ACC112 (cell line): ENCODE data around the gene TMEM87B.

Experiments
- H2AFZ ChIP-seq: fragments of 200-600 bp; sonication (generic); one replicate; pipeline ENCODE4 v1.6.0; 2017; ENCODE audit warnings: antibody characterized with exemption, low read length; ENCODE audit not compliant: unreplicated experiment
- H3K27ac ChIP-seq: fragments of 200-600 bp; sonication (generic); 2 replicates; pipeline ENCODE4 v1.5.1; 2014; ENCODE audit warnings: low read depth, mild to moderate bottlenecking, antibody characterized with exemption, low read length, moderate library complexity
- H3K27me3 ChIP-seq: fragments of 200-600 bp; sonication (generic); 2 replicates; pipeline ENCODE4 v1.6.1; 2014; ENCODE audit warnings: mild to moderate bottlenecking, antibody characterized with exemption, low read length, moderate library complexity, mixed read lengths; ENCODE audit not compliant: insufficient read depth
- H3K36me3 ChIP-seq: fragments of 200-600 bp; sonication (generic); 2 replicates; pipeline ENCODE4 v1.6.1; 2016; ENCODE audit warnings: mild to moderate bottlenecking, antibody characterized with exemption, low read length, moderate library complexity, mixed read lengths; ENCODE audit not compliant: insufficient read depth
- H3K4me1 ChIP-seq: fragments of 200-600 bp; sonication (generic); one replicate; pipeline ENCODE4 v1.6.1; 2016; ENCODE audit warnings: low read length, mixed read lengths; ENCODE audit not compliant: insufficient read depth, unreplicated experiment, control insufficient read depth
- H3K4me3 ChIP-seq: fragments of 200-600 bp; sonication (generic); 2 replicates; pipeline ENCODE4 v1.5.1; 2014; ENCODE audit warnings: mild to moderate bottlenecking, low read depth, low read length
- H3K79me2 ChIP-seq: fragments of 200-600 bp; sonication (generic); one replicate; pipeline ENCODE4 v1.6.0; 2016; ENCODE audit warnings: low read length; ENCODE audit not compliant: control insufficient read depth, unreplicated experiment, insufficient read depth

The TMEM87B gene

GRCh38 chr2:112048887-112049286 is 6.2 kb upstream of the TMEM87B start:
- no peaks in the 10 kb centered on the region for H3K27me3 ChIP-seq
- H2AFZ ChIP-seq = no peak overlapping the region
- H3K4me1 ChIP-seq = peaks cover 8% of the 10 kb centered on the region
- no peak overlapping the region for H3K4me3 ChIP-seq
- no peaks in the 10 kb centered on the region for H3K36me3 ChIP-seq
- no peaks in the 10 kb centered on the region for H3K79me2 ChIP-seq
- no peak overlapping the region for H3K27ac ChIP-seq

GRCh38 chr2:112050316-112050715 is 4.8 kb upstream of the TMEM87B start:
- Histone ChIP-seq H3K4me3 (no peak overlapping the region), H3K36me3 (no peaks in the 10 kb centered on the region), H3K4me1 (peaks cover 8% of the 10 kb centered on the region), H3K27ac (no peak overlapping the region), H3K79me2 (no peaks in the 10 kb centered on the region), H3K27me3 (no peaks in the 10 kb centered on the region), H2AFZ (no peak overlapping the region)

- Histone ChIP-seq H2AFZ (peak overlapping the region; percentile 71), H3K27me3 (no peaks in the 10 kb centered on the region), H3K79me2 (peaks cover 25% of the 10 kb centered on the region), H3K27ac (peak overlapping the region; percentile 69), H3K4me3 (peak overlapping the region; percentile 79), H3K36me3 (no peaks in the 10 kb centered on the region), H3K4me1 (peaks cover 18% of the 10 kb centered on the region)
Measured at GRCh38 chr2:112053917-112054846, 887 bp upstream of the TMEM87B start.

- Histone ChIP-seq H3K79me2 (peaks cover 32% of the 10 kb centered on the region), H2AFZ (peak overlapping the region; percentile 92), H3K4me1 (peaks cover 18% of the 10 kb centered on the region), H3K4me3 (peak overlapping the region; percentile 88), H3K36me3 (0 out of 2 replicates have a peak, but pooled peaks cover under 1% of the 10 kb centered on the region), H3K27me3 (no peaks in the 10 kb centered on the region), H3K27ac (peak overlapping the region; percentile 63)
Measured at GRCh38 chr2:112055730-112056625, 909 bp downstream of the TMEM87B start.

GRCh38 chr2:112056626-112056987 is 1.5 kb downstream of the TMEM87B start:
- H3K4me1 ChIP-seq = peaks cover 18% of the 10 kb centered on the region
- H3K36me3 ChIP-seq = peaks cover 7% of the 10 kb centered on the region
- H3K79me2 ChIP-seq = peaks cover 32% of the 10 kb centered on the region
- H3K27ac ChIP-seq = peak overlapping the region; percentile 63
- no peaks in the 10 kb centered on the region for H3K27me3 ChIP-seq
- peak overlapping the region; percentile 88 for H3K4me3 ChIP-seq
- H2AFZ ChIP-seq = no peak overlapping the region

- Histone ChIP-seq H3K36me3 (peaks cover 37% of the 10 kb centered on the region), H3K27me3 (no peaks in the 10 kb centered on the region), H3K27ac (no peak overlapping the region), H3K4me3 (no peak overlapping the region), H3K79me2 (peaks cover 45% of the 10 kb centered on the region), H3K4me1 (peaks cover 10% of the 10 kb centered on the region), H2AFZ (no peak overlapping the region)
Measured at GRCh38 chr2:112059671-112060070, 4.6 kb downstream of the TMEM87B start.

- peaks cover 37% of the 10 kb centered on the region for H3K36me3 ChIP-seq
- H3K27me3 ChIP-seq = no peaks in the 10 kb centered on the region
- no peak overlapping the region for H3K4me3 ChIP-seq
- peaks cover 46% of the 10 kb centered on the region for H3K79me2 ChIP-seq
- no peak overlapping the region for H3K27ac ChIP-seq
- H3K4me1 ChIP-seq = peaks cover 22% of the 10 kb centered on the region
- H2AFZ ChIP-seq = no peak overlapping the region
Measured at GRCh38 chr2:112061299-112061698, 6.2 kb downstream of the TMEM87B start.

GRCh38 chr2:112061840-112062239 is 6.8 kb downstream of the TMEM87B start:
- Histone ChIP-seq H3K36me3 (peaks cover 38% of the 10 kb centered on the region), H3K79me2 (peaks cover 46% of the 10 kb centered on the region), H3K4me1 (peaks cover 22% of the 10 kb centered on the region), H2AFZ (no peak overlapping the region), H3K4me3 (no peak overlapping the region), H3K27me3 (no peaks in the 10 kb centered on the region), H3K27ac (no peak overlapping the region)

- Histone ChIP-seq H3K79me2 (peaks cover 40% of the 10 kb centered on the region), H3K36me3 (peaks cover 48% of the 10 kb centered on the region), H3K27me3 (no peaks in the 10 kb centered on the region), H3K4me3 (no peak overlapping the region), H3K27ac (no peak overlapping the region), H2AFZ (no peak overlapping the region), H3K4me1 (peaks cover 14% of the 10 kb centered on the region)
Measured at GRCh38 chr2:112062894-112063293, 7.8 kb downstream of the TMEM87B start.

GRCh38 chr2:112065486-112065885 is 10.4 kb downstream of the TMEM87B start:
- peaks cover 20% of the 10 kb centered on the region for H3K79me2 ChIP-seq
- peaks cover 14% of the 10 kb centered on the region for H3K4me1 ChIP-seq
- H3K4me3 ChIP-seq = no peak overlapping the region
- H2AFZ ChIP-seq = no peak overlapping the region
- peaks cover 56% of the 10 kb centered on the region for H3K36me3 ChIP-seq
- H3K27ac ChIP-seq = peak overlapping the region; percentile 70
- no peaks in the 10 kb centered on the region for H3K27me3 ChIP-seq
